GM23338 (cell line): ENCODE data around the gene ZCCHC14. TPM values are rescaled to one million over a fixed set of nuclear protein-coding genes. Genes with fewer than 3 reads are reported as not detected.

Experiments used
- ATAC-seq: fragments of 200-7000 bp; cut with Tn5 transposase; 3 replicates; pipeline ENCODE4 v1.9.1; 2020
- DNase-seq: peaks from one replicate; pipeline ENCODE4 v3.0.0-alpha.2; 2015; ENCODE audit warnings: low spot score
- H2AFZ ChIP-seq: fragments of 200-600 bp; sonication (generic); 2 replicates; pipeline ENCODE4 v1.8.0; 2016; ENCODE audit warnings: antibody characterized with exemption, mild to moderate bottlenecking, moderate library complexity
- H3F3A ChIP-seq: fragments of 200-600 bp; sonication (generic); replicated peaks from 2 replicates; pipeline ENCODE4 v1.8.0; 2017; ENCODE audit warnings: antibody characterized with exemption, mixed run types, low read depth
- H3K27ac ChIP-seq: fragments of 200-600 bp; sonication (generic); 2 replicates; pipeline ENCODE4 v1.6.1; 2016; ENCODE audit warnings: low read depth
- H3K27me3 ChIP-seq: fragments of 200-600 bp; sonication (generic); 2 replicates; pipeline ENCODE4 v1.8.0; 2016; ENCODE audit warnings: mild to moderate bottlenecking, mixed run types, moderate library complexity; ENCODE audit not compliant: insufficient read depth
- H3K36me3 ChIP-seq: fragments of 200-600 bp; sonication (generic); 2 replicates; pipeline ENCODE4 v1.8.0; 2016; ENCODE audit warnings: mild to moderate bottlenecking; ENCODE audit not compliant: insufficient read depth
- H3K4me1 ChIP-seq: fragments of 200-600 bp; sonication (generic); 2 replicates; pipeline ENCODE4 v1.8.0; 2016; ENCODE audit warnings: mild to moderate bottlenecking, moderate library complexity; ENCODE audit not compliant: insufficient read depth
- H3K4me2 ChIP-seq: fragments of 200-600 bp; sonication (generic); 2 replicates; pipeline ENCODE4 v1.7.1; 2017; ENCODE audit warnings: mixed run types
- H3K4me3 ChIP-seq: fragments of 200-600 bp; sonication (generic); 2 replicates; pipeline ENCODE4 v1.6.1; 2016; ENCODE audit warnings: mixed run types
- H3K79me2 ChIP-seq: fragments of 200-600 bp; sonication (generic); replicated peaks from 2 replicates; pipeline ENCODE4 v1.8.0; 2017; ENCODE audit warnings: mild to moderate bottlenecking; ENCODE audit not compliant: insufficient read depth
- H3K9me2 ChIP-seq: fragments of 200-600 bp; sonication (generic); 2 replicates; pipeline ENCODE4 v1.8.0; 2017; ENCODE audit not compliant: insufficient read depth
- H4K20me1 ChIP-seq: fragments of 200-600 bp; sonication (generic); replicated peaks from 2 replicates; pipeline ENCODE4 v1.8.0; 2017; ENCODE audit warnings: mild to moderate bottlenecking; ENCODE audit not compliant: insufficient read depth
- H3K27ac Mint-ChIP-seq: 2 replicates; pipeline ENCODE4 v1.8.0; 2020; ENCODE audit warnings: inconsistent platforms, mild to moderate bottlenecking, moderate library complexity, mixed read lengths
- H3K27me3 Mint-ChIP-seq: 3 replicates; pipeline ENCODE4 v1.8.0; 2022; ENCODE audit warnings: low read depth, mild to moderate bottlenecking, moderate library complexity, mixed read lengths, inconsistent platforms; ENCODE audit not compliant: insufficient read depth, poor library complexity
- H3K36me3 Mint-ChIP-seq: 3 replicates; pipeline ENCODE4 v1.8.0; 2021; ENCODE audit warnings: low read depth, mild to moderate bottlenecking, inconsistent platforms, moderate library complexity, mixed read lengths
- H3K4me1 Mint-ChIP-seq: 3 replicates; pipeline ENCODE4 v1.8.0; 2020; ENCODE audit warnings: mild to moderate bottlenecking, inconsistent platforms, mixed read lengths
- H3K4me3 Mint-ChIP-seq: 3 replicates; pipeline ENCODE4 v1.8.0; 2021; ENCODE audit warnings: moderate library complexity, mild to moderate bottlenecking, inconsistent platforms, mixed read lengths
- H3K9me3 Mint-ChIP-seq: 3 replicates; pipeline ENCODE4 v1.8.0; 2020; ENCODE audit warnings: moderate library complexity, mild to moderate bottlenecking, inconsistent platforms, mixed read lengths
- CREB1 ChIP-seq: fragments of 250-450 bp; sonication (Bioruptor Pico); IDR thresholded peaks from 2 replicates; pipeline ENCODE4 v1.5.0; 2020; ENCODE audit warnings: low read depth, mild to moderate bottlenecking, moderate library complexity
- CTCF ChIP-seq, 2 experiments: fragments of 200-600 bp in 1 of 2; sonication (generic) in 1 of 2; conservative IDR thresholded peaks; 2 replicates each; pipeline versions ENCODE4 v1.5.1 to v1.6.1; 2016 to 2017; ENCODE audit warnings: antibody characterized with exemption in 2 of 2, low read depth in 2 of 2, mild to moderate bottlenecking in 2 of 2, moderate library complexity in 1 of 2
- ETS1 ChIP-seq: IDR thresholded peaks from 2 replicates; pipeline ENCODE4 v1.6.1; 2016; ENCODE audit warnings: antibody characterized with exemption
- EZH2 ChIP-seq: fragments of 200-600 bp; sonication (generic); IDR thresholded peaks from one replicate; pipeline ENCODE4 v1.8.0; 2017; ENCODE audit warnings: antibody characterized with exemption, mild to moderate bottlenecking, low read depth; ENCODE audit not compliant: unreplicated experiment
- EZH2phosphoT487 ChIP-seq: fragments of 200-600 bp; sonication (generic); IDR thresholded peaks from one replicate; pipeline ENCODE4 v1.8.1; 2018; ENCODE audit warnings: antibody characterized with exemption; ENCODE audit not compliant: unreplicated experiment
- NANOG ChIP-seq: IDR thresholded peaks from 2 replicates; pipeline ENCODE4 v1.6.1; 2016; ENCODE audit warnings: antibody characterized with exemption, borderline replicate concordance
- POLR2AphosphoS5 ChIP-seq: IDR thresholded peaks from 2 replicates; pipeline ENCODE4 v1.6.1; 2016; ENCODE audit warnings: antibody characterized with exemption, low read depth
- REST ChIP-seq: IDR thresholded peaks from one replicate; pipeline ENCODE4 v1.6.1; 2018; ENCODE audit warnings: antibody characterized with exemption; ENCODE audit not compliant: unreplicated experiment
- STAT1 ChIP-seq: IDR thresholded peaks from one replicate; pipeline ENCODE4 v1.6.1; 2016; ENCODE audit warnings: antibody characterized with exemption; ENCODE audit not compliant: unreplicated experiment
- ZNF114 ChIP-seq: fragments of 250-450 bp; sonication (Bioruptor Pico); IDR thresholded peaks from 2 replicates; pipeline ENCODE4 v1.5.0; 2020; ENCODE audit warnings: mild to moderate bottlenecking, moderate library complexity
- ZNF331 ChIP-seq: fragments of 250-450 bp; sonication (Bioruptor Pico); IDR thresholded peaks from 2 replicates; pipeline ENCODE4 v1.5.0; 2020; ENCODE audit warnings: low read depth, mild to moderate bottlenecking, moderate library complexity
- polyA plus RNA-seq: library from polyadenylated mRNA; unstranded; fragments of >200 nt; fragmentation: Nextera tagmentation; extraction: Ambion mirVana; gene quantifications from 2 replicates; pipeline ENCODE4 v1.2.1, GENCODE V29; 2016
- total RNA-seq: library from RNA; depleted of rRNA; stranded (reverse); fragments of >200 nt; shearing (Covaris generic); gene quantifications from 2 replicates; pipeline ENCODE4 v1.2.3, GENCODE V29; 2014
- TF ChIP-seq, protein P1 (sequence below): fragments of 250-450 bp; sonication (Bioruptor Pico); IDR thresholded peaks from 2 replicates; pipeline ENCODE4 v1.5.0; 2020; ENCODE audit warnings: mild to moderate bottlenecking, moderate library complexity

Gene ZCCHC14
- total and polyA plus RNA-seq, 2 experiments from 2014 or later: 6.8 to 22.4 TPM

GRCh38 chr16:87358250-87358649 lies 134.6 kb downstream of the ZCCHC14 start:
- no peak overlapping the region for H3K4me3 ChIP-seq
- H3K9me2 ChIP-seq: no peaks in the 10 kb centered on the region
- no peak overlapping the region for H2AFZ ChIP-seq
- H3F3A ChIP-seq: no peaks in the 10 kb centered on the region
- Mint-ChIP-seq H3K27me3 (peaks cover 2% of the 10 kb centered on the region), H3K36me3 (peaks cover 9% of the 10 kb centered on the region; the same call in 2 of the 3 replicates), H3K4me3 (no peak overlapping the region), H3K27ac (no peak overlapping the region), H3K9me3 (no peaks in the 10 kb centered on the region), H3K4me1 (no peaks in the 10 kb centered on the region; the same call in 2 of the 3 replicates)
- no peaks in the 10 kb centered on the region; the same call in 1 of the 2 replicates for H3K36me3 ChIP-seq
- DNase-seq: no peak
- H4K20me1 ChIP-seq: no peaks in the 10 kb centered on the region; the same call in 1 of the 2 replicates
- no peaks in the 10 kb centered on the region for H3K4me1 ChIP-seq
- no peak for TF ChIP-seq POLR2AphosphoS5
- no peak for TF ChIP-seq ZNF114 (CRISPR knock-in tag)
- no peak for TF ChIP-seq REST
- TF ChIP-seq EZH2phosphoT487: no peak
- no peak for TF ChIP-seq CREB1 (CRISPR knock-in tag)
- no peak for TF ChIP-seq ZNF331 (CRISPR knock-in tag)
- TF ChIP-seq, protein P1, sequence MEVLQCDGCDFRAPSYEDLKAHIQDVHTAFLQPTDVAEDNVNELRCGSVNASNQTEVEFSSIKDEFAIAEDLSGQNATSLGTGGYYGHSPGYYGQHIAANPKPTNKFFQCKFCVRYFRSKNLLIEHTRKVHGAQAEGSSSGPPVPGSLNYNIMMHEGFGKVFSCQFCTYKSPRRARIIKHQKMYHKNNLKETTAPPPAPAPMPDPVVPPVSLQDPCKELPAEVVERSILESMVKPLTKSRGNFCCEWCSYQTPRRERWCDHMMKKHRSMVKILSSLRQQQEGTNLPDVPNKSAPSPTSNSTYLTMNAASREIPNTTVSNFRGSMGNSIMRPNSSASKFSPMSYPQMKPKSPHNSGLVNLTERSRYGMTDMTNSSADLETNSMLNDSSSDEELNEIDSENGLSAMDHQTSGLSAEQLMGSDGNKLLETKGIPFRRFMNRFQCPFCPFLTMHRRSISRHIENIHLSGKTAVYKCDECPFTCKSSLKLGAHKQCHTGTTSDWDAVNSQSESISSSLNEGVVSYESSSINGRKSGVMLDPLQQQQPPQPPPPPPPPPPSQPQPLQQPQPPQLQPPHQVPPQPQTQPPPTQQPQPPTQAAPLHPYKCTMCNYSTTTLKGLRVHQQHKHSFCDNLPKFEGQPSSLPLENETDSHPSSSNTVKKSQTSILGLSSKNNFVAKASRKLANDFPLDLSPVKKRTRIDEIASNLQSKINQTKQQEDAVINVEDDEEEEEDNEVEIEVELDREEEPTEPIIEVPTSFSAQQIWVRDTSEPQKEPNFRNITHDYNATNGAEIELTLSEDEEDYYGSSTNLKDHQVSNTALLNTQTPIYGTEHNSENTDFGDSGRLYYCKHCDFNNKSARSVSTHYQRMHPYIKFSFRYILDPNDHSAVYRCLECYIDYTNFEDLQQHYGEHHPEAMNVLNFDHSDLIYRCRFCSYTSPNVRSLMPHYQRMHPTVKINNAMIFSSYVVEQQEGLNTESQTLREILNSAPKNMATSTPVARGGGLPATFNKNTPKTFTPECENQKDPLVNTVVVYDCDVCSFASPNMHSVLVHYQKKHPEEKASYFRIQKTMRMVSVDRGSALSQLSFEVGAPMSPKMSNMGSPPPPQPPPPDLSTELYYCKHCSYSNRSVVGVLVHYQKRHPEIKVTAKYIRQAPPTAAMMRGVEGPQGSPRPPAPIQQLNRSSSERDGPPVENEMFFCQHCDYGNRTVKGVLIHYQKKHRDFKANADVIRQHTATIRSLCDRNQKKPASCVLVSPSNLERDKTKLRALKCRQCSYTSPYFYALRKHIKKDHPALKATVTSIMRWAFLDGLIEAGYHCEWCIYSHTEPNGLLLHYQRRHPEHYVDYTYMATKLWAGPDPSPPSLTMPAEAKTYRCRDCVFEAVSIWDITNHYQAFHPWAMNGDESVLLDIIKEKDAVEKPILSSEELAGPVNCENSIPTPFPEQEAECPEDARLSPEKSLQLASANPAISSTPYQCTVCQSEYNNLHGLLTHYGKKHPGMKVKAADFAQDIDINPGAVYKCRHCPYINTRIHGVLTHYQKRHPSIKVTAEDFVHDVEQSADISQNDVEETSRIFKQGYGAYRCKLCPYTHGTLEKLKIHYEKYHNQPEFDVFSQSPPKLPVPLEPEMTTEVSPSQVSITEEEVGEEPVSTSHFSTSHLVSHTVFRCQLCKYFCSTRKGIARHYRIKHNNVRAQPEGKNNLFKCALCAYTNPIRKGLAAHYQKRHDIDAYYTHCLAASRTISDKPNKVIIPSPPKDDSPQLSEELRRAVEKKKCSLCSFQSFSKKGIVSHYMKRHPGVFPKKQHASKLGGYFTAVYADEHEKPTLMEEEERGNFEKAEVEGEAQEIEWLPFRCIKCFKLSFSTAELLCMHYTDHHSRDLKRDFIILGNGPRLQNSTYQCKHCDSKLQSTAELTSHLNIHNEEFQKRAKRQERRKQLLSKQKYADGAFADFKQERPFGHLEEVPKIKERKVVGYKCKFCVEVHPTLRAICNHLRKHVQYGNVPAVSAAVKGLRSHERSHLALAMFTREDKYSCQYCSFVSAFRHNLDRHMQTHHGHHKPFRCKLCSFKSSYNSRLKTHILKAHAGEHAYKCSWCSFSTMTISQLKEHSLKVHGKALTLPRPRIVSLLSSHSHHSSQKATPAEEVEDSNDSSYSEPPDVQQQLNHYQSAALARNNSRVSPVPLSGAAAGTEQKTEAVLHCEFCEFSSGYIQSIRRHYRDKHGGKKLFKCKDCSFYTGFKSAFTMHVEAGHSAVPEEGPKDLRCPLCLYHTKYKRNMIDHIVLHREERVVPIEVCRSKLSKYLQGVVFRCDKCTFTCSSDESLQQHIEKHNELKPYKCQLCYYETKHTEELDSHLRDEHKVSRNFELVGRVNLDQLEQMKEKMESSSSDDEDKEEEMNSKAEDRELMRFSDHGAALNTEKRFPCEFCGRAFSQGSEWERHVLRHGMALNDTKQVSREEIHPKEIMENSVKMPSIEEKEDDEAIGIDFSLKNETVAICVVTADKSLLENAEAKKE (CRISPR knock-in tag): no peak
- no peak for TF ChIP-seq STAT1
- no peak for TF ChIP-seq CTCF (conservative IDR thresholded peaks at IDR 0.05; ENCODE audit: low read depth in 2 of 2)
- TF ChIP-seq NANOG: no peak
- no peak for TF ChIP-seq ETS1
- TF ChIP-seq EZH2: no peak
- H3K27me3 ChIP-seq: no peaks in the 10 kb centered on the region
- no peak overlapping the region for H3K27ac ChIP-seq
- H3K79me2 ChIP-seq: peaks cover 3% of the 10 kb centered on the region; the same call in 1 of the 2 replicates
- H3K4me2 ChIP-seq: no peak overlapping the region
- no peak for ATAC-seq
